SK-N-SH treated with all-trans-retinoic acid at 6 μM for 48 hours (cell line): ENCODE results near the gene CHODL.

Source experiments
- ATAC-seq: fragments of 200-7000 bp; cut with Tn5 transposase; 3 replicates; pipeline ENCODE4 v1.9.1; 2020; ENCODE audit warnings: mild to moderate bottlenecking, moderate library complexity
- ARNTL ChIP-seq: fragments of 450-650 bp; formaldehyde crosslinking; IDR thresholded peaks from 2 replicates; pipeline ENCODE4 v1.5.0; 2020; ENCODE audit warnings: low read depth, mild to moderate bottlenecking, moderate library complexity, borderline replicate concordance
- BACH2 ChIP-seq: fragments of 250-450 bp; sonication (Bioruptor Pico); IDR thresholded peaks from 2 replicates; pipeline ENCODE4 v1.9.0; 2021; ENCODE audit warnings: mild to moderate bottlenecking, borderline replicate concordance
- CSDC2 ChIP-seq: fragments of 250-450 bp; sonication (Bioruptor Pico); IDR thresholded peaks from 2 replicates; pipeline ENCODE4 v1.5.0; 2020; ENCODE audit warnings: mild to moderate bottlenecking, moderate library complexity
- ESRRG ChIP-seq: fragments of 250-450 bp; sonication (Bioruptor Pico); IDR thresholded peaks from 2 replicates; pipeline ENCODE4 v1.6.1; 2021; ENCODE audit warnings: mild to moderate bottlenecking
- GLIS3 ChIP-seq: fragments of 250-450 bp; sonication (Bioruptor Pico); IDR thresholded peaks from 2 replicates; pipeline ENCODE4 v1.5.0; 2020; ENCODE audit warnings: mild to moderate bottlenecking, moderate library complexity
- ISL1 ChIP-seq: fragments of 250-450 bp; sonication (Bioruptor Pico); IDR thresholded peaks from 2 replicates; pipeline ENCODE4 v2.1.2; 2022; ENCODE audit warnings: mild to moderate bottlenecking, moderate library complexity
- OSR1 ChIP-seq: fragments of 250-450 bp; sonication (Bioruptor Pico); IDR thresholded peaks from 2 replicates; pipeline ENCODE4 v1.8.0; 2022; ENCODE audit warnings: moderate library complexity, mild to moderate bottlenecking, inconsistent platforms
- PPARA ChIP-seq: fragments of 250-450 bp; sonication (Bioruptor Pico); IDR thresholded peaks from 2 replicates; pipeline ENCODE4 v1.5.0; 2020; ENCODE audit warnings: mild to moderate bottlenecking, borderline replicate concordance
- RARB ChIP-seq: fragments of 250-450 bp; sonication (Bioruptor Pico); IDR thresholded peaks from 2 replicates; pipeline ENCODE4 v1.8.0; 2021; ENCODE audit warnings: mild to moderate bottlenecking, moderate library complexity
- SNAI2 ChIP-seq: fragments of 250-450 bp; sonication (Bioruptor Pico); IDR thresholded peaks from 2 replicates; pipeline ENCODE4 v1.5.0; 2020; ENCODE audit warnings: mild to moderate bottlenecking, moderate library complexity
- TCF4 ChIP-seq: fragments of 250-450 bp; sonication (Bioruptor Pico); IDR thresholded peaks from 2 replicates; pipeline ENCODE4 v1.8.0; 2021; ENCODE audit warnings: mild to moderate bottlenecking, moderate library complexity, borderline replicate concordance
- TOX ChIP-seq: fragments of 250-450 bp; sonication (Bioruptor Pico); IDR thresholded peaks from 2 replicates; pipeline ENCODE4 v1.8.0; 2021; ENCODE audit warnings: mild to moderate bottlenecking, moderate library complexity, borderline replicate concordance
- ZC3H10 ChIP-seq: fragments of 250-450 bp; sonication (Bioruptor Pico); IDR thresholded peaks from 2 replicates; pipeline ENCODE4 v1.5.1; 2021; ENCODE audit warnings: mild to moderate bottlenecking, moderate library complexity
- ZFP3 ChIP-seq: fragments of 250-450 bp; sonication (Bioruptor Pico); IDR thresholded peaks from 2 replicates; pipeline ENCODE4 v1.5.0; 2020; ENCODE audit warnings: mild to moderate bottlenecking, moderate library complexity
- ZFP30 ChIP-seq: fragments of 450-650 bp; formaldehyde crosslinking; IDR thresholded peaks from 2 replicates; pipeline ENCODE4 v1.5.0; 2022; ENCODE audit warnings: mild to moderate bottlenecking, moderate library complexity
- ZNF565 ChIP-seq: fragments of 450-650 bp; formaldehyde crosslinking; conservative IDR thresholded peaks from 2 replicates; pipeline ENCODE4 v1.5.0; 2020; ENCODE audit warnings: low read depth, mild to moderate bottlenecking, moderate library complexity
- ZNF70 ChIP-seq: fragments of 450-650 bp; formaldehyde crosslinking; IDR thresholded peaks from 2 replicates; pipeline ENCODE4 v1.5.0; 2020; ENCODE audit warnings: mild to moderate bottlenecking, moderate library complexity
- ZNF8 ChIP-seq: fragments of 450-650 bp; formaldehyde crosslinking; IDR thresholded peaks from 2 replicates; pipeline ENCODE4 v1.5.0; 2020; ENCODE audit warnings: mild to moderate bottlenecking, moderate library complexity
- TF ChIP-seq, protein P1 (sequence below): fragments of 250-450 bp; sonication (Bioruptor Pico); IDR thresholded peaks from 2 replicates; pipeline ENCODE4 v1.5.1; 2020; ENCODE audit warnings: low read depth, mild to moderate bottlenecking, moderate library complexity
- TF ChIP-seq, protein P2 (sequence below): fragments of 250-450 bp; sonication (Bioruptor Pico); IDR thresholded peaks from 2 replicates; pipeline ENCODE4 v1.5.0; 2020; ENCODE audit warnings: mild to moderate bottlenecking, moderate library complexity
- TF ChIP-seq, protein P3 (sequence below): fragments of 250-450 bp; sonication (Bioruptor Pico); IDR thresholded peaks from 2 replicates; pipeline ENCODE4 v1.8.0; 2020; ENCODE audit warnings: mild to moderate bottlenecking, moderate library complexity, borderline replicate concordance
- TF ChIP-seq, protein P4 (sequence below): fragments of 250-450 bp; sonication (Bioruptor Pico); IDR thresholded peaks from 2 replicates; pipeline ENCODE4 v1.8.0; 2021; ENCODE audit warnings: low read depth, mild to moderate bottlenecking, moderate library complexity, borderline replicate concordance

The CHODL gene

DNA sequence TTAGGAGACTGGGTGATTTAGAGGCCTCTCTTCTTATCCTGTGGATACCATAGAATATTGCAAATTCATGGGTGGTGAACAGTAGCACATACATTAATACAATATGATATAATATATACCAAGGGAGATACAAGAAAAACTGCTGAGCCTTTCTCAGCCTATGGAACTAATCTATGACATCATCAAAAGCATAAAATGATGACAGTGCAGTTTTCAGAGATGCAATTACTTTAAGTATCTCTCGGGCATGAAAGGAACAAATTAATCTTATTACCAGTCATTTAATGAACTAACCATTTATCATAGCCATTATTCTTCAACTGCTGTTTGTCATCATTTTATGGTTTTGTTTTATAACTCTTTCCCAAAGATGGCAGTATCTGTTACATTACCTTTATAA, 3.5 kb downstream of the CHODL start:
- ATAC-seq, result no peak
- TF ChIP-seq RARB (CRISPR knock-in tag) (no peak), PPARA (CRISPR knock-in tag) (no peak), TOX (no peak), ZFP3 (CRISPR knock-in tag) (no peak), ARNTL (CRISPR knock-in tag) (no peak), BACH2 (CRISPR knock-in tag) (no peak), CSDC2 (CRISPR knock-in tag) (no peak), OSR1 (CRISPR knock-in tag) (no peak), ZNF70 (CRISPR knock-in tag) (no peak), ISL1 (CRISPR knock-in tag) (no peak), SNAI2 (CRISPR knock-in tag) (no peak), ZC3H10 (CRISPR knock-in tag) (no peak)
- TF ChIP-seq, protein P1, sequence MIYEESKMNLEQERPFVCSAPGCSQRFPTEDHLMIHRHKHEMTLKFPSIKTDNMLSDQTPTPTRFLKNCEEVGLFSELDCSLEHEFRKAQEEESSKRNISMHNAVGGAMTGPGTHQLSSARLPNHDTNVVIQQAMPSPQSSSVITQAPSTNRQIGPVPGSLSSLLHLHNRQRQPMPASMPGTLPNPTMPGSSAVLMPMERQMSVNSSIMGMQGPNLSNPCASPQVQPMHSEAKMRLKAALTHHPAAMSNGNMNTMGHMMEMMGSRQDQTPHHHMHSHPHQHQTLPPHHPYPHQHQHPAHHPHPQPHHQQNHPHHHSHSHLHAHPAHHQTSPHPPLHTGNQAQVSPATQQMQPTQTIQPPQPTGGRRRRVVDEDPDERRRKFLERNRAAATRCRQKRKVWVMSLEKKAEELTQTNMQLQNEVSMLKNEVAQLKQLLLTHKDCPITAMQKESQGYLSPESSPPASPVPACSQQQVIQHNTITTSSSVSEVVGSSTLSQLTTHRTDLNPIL, result no peak

DNA sequence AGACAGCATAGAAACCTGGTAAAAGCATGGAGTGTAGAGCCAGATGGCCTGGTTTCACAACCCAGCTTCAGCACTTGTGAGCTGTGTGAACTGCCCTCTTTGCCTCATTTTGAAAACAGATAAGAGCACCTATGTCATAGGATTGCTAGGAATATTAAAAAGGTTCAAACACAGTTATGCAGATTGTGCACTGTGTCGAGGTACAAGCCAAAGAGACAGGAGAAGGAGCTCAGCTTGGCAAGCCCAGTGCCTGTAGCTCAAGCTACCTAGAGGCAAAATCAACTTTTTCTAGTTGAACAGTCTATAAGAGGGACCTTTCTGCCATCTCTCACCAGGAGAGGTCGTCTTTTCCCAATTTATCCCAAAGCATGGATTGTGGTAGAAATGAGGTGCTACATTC, 5.0 kb downstream of the CHODL start:
- no peak for TF ChIP-seq TCF4
- ATAC-seq, result no peak

DNA sequence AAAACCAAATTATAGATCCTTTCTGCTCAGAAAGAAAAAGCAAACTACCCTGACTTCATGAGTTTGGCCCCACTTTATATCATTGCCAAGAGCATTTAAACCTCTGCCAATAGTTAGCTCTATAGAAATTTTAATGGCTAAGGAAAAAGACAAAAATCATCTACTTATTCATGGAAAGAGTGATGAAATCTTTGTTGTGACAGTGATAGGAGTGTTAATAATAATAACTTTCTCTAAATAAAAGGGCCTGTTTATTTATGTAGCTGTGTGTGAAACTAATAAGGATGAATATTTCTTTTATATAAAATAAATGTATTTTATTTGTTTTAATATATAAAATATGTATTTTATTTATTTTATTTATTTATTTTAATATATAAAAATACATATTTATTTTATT, 6.4 kb downstream of the CHODL start:
- no peak for ATAC-seq
- TF ChIP-seq TOX (no peak), ZC3H10 (CRISPR knock-in tag) (no peak), ZNF70 (CRISPR knock-in tag) (no peak), ISL1 (CRISPR knock-in tag) (no peak), SNAI2 (CRISPR knock-in tag) (no peak), ESRRG (no peak), TCF4 (no peak), CSDC2 (CRISPR knock-in tag) (no peak), BACH2 (CRISPR knock-in tag) (no peak), RARB (CRISPR knock-in tag) (no peak), ZNF565 (CRISPR knock-in tag) (no peak), ZNF8 (no peak), GLIS3 (no peak), ZFP30 (CRISPR knock-in tag) (no peak), PPARA (CRISPR knock-in tag) (no peak)
- TF ChIP-seq, protein P2, sequence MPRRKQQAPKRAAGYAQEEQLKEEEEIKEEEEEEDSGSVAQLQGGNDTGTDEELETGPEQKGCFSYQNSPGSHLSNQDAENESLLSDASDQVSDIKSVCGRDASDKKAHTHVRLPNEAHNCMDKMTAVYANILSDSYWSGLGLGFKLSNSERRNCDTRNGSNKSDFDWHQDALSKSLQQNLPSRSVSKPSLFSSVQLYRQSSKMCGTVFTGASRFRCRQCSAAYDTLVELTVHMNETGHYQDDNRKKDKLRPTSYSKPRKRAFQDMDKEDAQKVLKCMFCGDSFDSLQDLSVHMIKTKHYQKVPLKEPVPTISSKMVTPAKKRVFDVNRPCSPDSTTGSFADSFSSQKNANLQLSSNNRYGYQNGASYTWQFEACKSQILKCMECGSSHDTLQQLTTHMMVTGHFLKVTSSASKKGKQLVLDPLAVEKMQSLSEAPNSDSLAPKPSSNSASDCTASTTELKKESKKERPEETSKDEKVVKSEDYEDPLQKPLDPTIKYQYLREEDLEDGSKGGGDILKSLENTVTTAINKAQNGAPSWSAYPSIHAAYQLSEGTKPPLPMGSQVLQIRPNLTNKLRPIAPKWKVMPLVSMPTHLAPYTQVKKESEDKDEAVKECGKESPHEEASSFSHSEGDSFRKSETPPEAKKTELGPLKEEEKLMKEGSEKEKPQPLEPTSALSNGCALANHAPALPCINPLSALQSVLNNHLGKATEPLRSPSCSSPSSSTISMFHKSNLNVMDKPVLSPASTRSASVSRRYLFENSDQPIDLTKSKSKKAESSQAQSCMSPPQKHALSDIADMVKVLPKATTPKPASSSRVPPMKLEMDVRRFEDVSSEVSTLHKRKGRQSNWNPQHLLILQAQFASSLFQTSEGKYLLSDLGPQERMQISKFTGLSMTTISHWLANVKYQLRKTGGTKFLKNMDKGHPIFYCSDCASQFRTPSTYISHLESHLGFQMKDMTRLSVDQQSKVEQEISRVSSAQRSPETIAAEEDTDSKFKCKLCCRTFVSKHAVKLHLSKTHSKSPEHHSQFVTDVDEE (CRISPR knock-in tag), result no peak
- TF ChIP-seq, protein P3, sequence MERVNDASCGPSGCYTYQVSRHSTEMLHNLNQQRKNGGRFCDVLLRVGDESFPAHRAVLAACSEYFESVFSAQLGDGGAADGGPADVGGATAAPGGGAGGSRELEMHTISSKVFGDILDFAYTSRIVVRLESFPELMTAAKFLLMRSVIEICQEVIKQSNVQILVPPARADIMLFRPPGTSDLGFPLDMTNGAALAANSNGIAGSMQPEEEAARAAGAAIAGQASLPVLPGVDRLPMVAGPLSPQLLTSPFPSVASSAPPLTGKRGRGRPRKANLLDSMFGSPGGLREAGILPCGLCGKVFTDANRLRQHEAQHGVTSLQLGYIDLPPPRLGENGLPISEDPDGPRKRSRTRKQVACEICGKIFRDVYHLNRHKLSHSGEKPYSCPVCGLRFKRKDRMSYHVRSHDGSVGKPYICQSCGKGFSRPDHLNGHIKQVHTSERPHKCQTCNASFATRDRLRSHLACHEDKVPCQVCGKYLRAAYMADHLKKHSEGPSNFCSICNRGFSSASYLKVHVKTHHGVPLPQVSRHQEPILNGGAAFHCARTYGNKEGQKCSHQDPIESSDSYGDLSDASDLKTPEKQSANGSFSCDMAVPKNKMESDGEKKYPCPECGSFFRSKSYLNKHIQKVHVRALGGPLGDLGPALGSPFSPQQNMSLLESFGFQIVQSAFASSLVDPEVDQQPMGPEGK (CRISPR knock-in tag), result no peak
- TF ChIP-seq, protein P4, sequence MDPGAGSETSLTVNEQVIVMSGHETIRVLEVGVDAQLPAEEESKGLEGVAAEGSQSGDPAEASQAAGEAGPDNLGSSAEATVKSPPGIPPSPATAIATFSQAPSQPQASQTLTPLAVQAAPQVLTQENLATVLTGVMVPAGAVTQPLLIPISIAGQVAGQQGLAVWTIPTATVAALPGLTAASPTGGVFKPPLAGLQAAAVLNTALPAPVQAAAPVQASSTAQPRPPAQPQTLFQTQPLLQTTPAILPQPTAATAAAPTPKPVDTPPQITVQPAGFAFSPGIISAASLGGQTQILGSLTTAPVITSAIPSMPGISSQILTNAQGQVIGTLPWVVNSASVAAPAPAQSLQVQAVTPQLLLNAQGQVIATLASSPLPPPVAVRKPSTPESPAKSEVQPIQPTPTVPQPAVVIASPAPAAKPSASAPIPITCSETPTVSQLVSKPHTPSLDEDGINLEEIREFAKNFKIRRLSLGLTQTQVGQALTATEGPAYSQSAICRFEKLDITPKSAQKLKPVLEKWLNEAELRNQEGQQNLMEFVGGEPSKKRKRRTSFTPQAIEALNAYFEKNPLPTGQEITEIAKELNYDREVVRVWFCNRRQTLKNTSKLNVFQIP, result no peak
- TF ChIP-seq, protein P1, result no peak
- TF ChIP-seq, all 23 proteins: peak for 0
